ENCODE data around the gene CADM2.

DNA sequence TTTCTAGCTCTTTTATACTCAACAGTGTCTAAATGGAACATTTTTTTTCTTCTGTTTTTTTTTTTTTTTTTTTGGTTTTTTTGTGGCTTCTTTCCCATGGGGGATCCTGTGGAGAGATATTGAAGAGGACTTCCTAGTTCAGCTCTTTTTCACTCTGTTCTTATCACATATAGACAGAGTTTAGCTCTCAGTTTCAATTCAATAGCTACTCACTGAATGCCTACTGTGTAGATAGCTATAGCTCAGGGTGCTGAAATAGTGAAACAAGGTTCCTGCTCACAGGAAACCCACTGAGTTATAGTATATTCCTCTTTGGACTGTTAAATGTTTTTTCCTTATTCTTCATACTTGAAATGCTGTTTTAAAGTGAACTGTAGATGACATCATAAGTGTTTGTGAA, 918.8 kb downstream of the CADM2 start:
- TF ChIP-seq, protein P1, sequence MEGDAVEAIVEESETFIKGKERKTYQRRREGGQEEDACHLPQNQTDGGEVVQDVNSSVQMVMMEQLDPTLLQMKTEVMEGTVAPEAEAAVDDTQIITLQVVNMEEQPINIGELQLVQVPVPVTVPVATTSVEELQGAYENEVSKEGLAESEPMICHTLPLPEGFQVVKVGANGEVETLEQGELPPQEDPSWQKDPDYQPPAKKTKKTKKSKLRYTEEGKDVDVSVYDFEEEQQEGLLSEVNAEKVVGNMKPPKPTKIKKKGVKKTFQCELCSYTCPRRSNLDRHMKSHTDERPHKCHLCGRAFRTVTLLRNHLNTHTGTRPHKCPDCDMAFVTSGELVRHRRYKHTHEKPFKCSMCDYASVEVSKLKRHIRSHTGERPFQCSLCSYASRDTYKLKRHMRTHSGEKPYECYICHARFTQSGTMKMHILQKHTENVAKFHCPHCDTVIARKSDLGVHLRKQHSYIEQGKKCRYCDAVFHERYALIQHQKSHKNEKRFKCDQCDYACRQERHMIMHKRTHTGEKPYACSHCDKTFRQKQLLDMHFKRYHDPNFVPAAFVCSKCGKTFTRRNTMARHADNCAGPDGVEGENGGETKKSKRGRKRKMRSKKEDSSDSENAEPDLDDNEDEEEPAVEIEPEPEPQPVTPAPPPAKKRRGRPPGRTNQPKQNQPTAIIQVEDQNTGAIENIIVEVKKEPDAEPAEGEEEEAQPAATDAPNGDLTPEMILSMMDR (IDR thresholded peaks at IDR 0.05; ENCODE audit: low read depth, low read length, poor library complexity, severe bottlenecking): no peak
- no peak for TF ChIP-seq EZH2phosphoT487 (IDR thresholded peaks at IDR 0.05; ENCODE audit: borderline replicate concordance, low read length)

Measured in DOHH2 (cell line).